HEK293 (cell line): ENCODE data around the gene PARD3.
"Not testable (repeated sequence)": the region's sequence is repeated elsewhere in the genome, so short reads cannot be mapped to it uniquely, and the experiment has no call there.

Source experiments
- CTCF ChIA-PET: fragments of 350-600 bp; formaldehyde crosslinking; extraction: SDS; loops from one replicate; lab custom pipeline; 2021; ENCODE audit warnings: antibody characterized with exemption; lab: Yijun Ruan, JAX
- POLR2A ChIA-PET: fragments of 300-600 bp; formaldehyde crosslinking; extraction: SDS; loops from one replicate; lab custom pipeline; 2020; ENCODE audit warnings: antibody characterized with exemption, inconsistent platforms; lab: Yijun Ruan, JAX
- H3K27ac ChIP-seq: fragments of 200-500 bp; sonication (Bioruptor generic); 2 replicates; pipeline ENCODE4 v1.5.1; 2014; ENCODE audit warnings: low read depth, low read length, control low read depth, inconsistent platforms; ENCODE audit errors: extremely low read depth
- H3K36me3 ChIP-seq, 2 experiments: fragments of 200-500 bp in 1 of 2; sonication (Bioruptor generic) in 1 of 2; 1 replicate in 1 of 2; 2 replicates in 1 of 2; pipeline ENCODE4 v1.5.1; 2014 to 2017; ENCODE audit warnings: inconsistent platforms in 2 of 2, low read length in 2 of 2; ENCODE audit not compliant: control insufficient read depth in 2 of 2, insufficient read depth in 1 of 2
- H3K4me1 ChIP-seq: fragments of 200-500 bp; sonication (Bioruptor generic); 2 replicates; pipeline ENCODE4 v1.5.1; 2014; ENCODE audit warnings: mild to moderate bottlenecking, low read length, inconsistent platforms; ENCODE audit not compliant: control insufficient read depth, insufficient read depth
- H3K4me3 ChIP-seq: 2 replicates; pipeline ENCODE4 v1.5.1; 2011; ENCODE audit warnings: low read depth, mild to moderate bottlenecking, control low read depth, low read length, moderate library complexity
- H3K9me3 ChIP-seq: fragments of 200-500 bp; sonication (Bioruptor generic); 2 replicates; pipeline ENCODE4 v1.5.1; 2014; ENCODE audit warnings: low read depth, low read length, inconsistent platforms; ENCODE audit not compliant: control insufficient read depth, insufficient read depth
- AEBP2 ChIP-seq: fragments of 450-650 bp; formaldehyde crosslinking; IDR thresholded peaks from 2 replicates; pipeline ENCODE4 v1.5.1; 2016; ENCODE audit warnings: missing biosample characterization, missing genetic modification characterization, borderline replicate concordance
- GLIS2 ChIP-seq: fragments of 450-650 bp; formaldehyde crosslinking; IDR thresholded peaks from 2 replicates; pipeline ENCODE4 v1.5.1; 2016; ENCODE audit warnings: missing biosample characterization, missing genetic modification characterization
- PRDM4 ChIP-seq: fragments of 450-650 bp; formaldehyde crosslinking; IDR thresholded peaks from 2 replicates; pipeline ENCODE4 v1.5.1; 2017; ENCODE audit warnings: missing biosample characterization, missing genetic modification characterization
- TSHZ1 ChIP-seq: fragments of 450-650 bp; formaldehyde crosslinking; IDR thresholded peaks from 2 replicates; pipeline ENCODE4 v1.5.1; 2016; ENCODE audit warnings: missing biosample characterization, missing genetic modification characterization, borderline replicate concordance
- ZBTB8A ChIP-seq: fragments of 450-650 bp; formaldehyde crosslinking; IDR thresholded peaks from 2 replicates; pipeline ENCODE4 v1.5.1; 2016; ENCODE audit warnings: missing biosample characterization, missing genetic modification characterization
- ZEB2 ChIP-seq: fragments of 450-650 bp; formaldehyde crosslinking; IDR thresholded peaks from 2 replicates; pipeline ENCODE4 v1.5.1; 2016; ENCODE audit warnings: missing biosample characterization, missing genetic modification characterization
- ZNF121 ChIP-seq: fragments of 450-650 bp; formaldehyde crosslinking; IDR thresholded peaks from 2 replicates; pipeline ENCODE4 v1.5.1; 2016; ENCODE audit warnings: missing biosample characterization, missing genetic modification characterization
- ZNF354C ChIP-seq: fragments of 450-650 bp; formaldehyde crosslinking; IDR thresholded peaks from 2 replicates; pipeline ENCODE4 v1.5.1; 2016; ENCODE audit warnings: missing biosample characterization, missing genetic modification characterization, low read depth, borderline replicate concordance
- ZNF473 ChIP-seq: fragments of 450-650 bp; formaldehyde crosslinking; IDR thresholded peaks from 2 replicates; pipeline ENCODE4 v1.5.1; 2017; ENCODE audit warnings: missing biosample characterization, missing genetic modification characterization
- ZNF555 ChIP-seq: fragments of 450-650 bp; formaldehyde crosslinking; conservative IDR thresholded peaks from 2 replicates; pipeline ENCODE4 v1.5.1; 2017; ENCODE audit warnings: missing biosample characterization, mild to moderate bottlenecking, missing genetic modification characterization, inconsistent platforms
- ZNF600 ChIP-seq: fragments of 450-650 bp; formaldehyde crosslinking; IDR thresholded peaks from 2 replicates; pipeline ENCODE4 v1.5.1; 2016; ENCODE audit warnings: missing biosample characterization, missing genetic modification characterization
- ZNF660 ChIP-seq: fragments of 450-650 bp; IDR thresholded peaks from 2 replicates; pipeline ENCODE4 v1.5.1; 2018; ENCODE audit warnings: missing biosample characterization, mild to moderate bottlenecking, missing genetic modification characterization
- TF ChIP-seq, protein P1 (sequence below): fragments of 450-650 bp; formaldehyde crosslinking; conservative IDR thresholded peaks from 2 replicates; pipeline ENCODE4 v1.5.1; 2016; ENCODE audit warnings: low read depth, missing biosample characterization, missing genetic modification characterization
- TF ChIP-seq, protein P2 (sequence below): fragments of 450-650 bp; formaldehyde crosslinking; IDR thresholded peaks from 2 replicates; pipeline ENCODE4 v1.5.1; 2016; ENCODE audit warnings: missing biosample characterization, missing genetic modification characterization

The PARD3 gene

DNA sequence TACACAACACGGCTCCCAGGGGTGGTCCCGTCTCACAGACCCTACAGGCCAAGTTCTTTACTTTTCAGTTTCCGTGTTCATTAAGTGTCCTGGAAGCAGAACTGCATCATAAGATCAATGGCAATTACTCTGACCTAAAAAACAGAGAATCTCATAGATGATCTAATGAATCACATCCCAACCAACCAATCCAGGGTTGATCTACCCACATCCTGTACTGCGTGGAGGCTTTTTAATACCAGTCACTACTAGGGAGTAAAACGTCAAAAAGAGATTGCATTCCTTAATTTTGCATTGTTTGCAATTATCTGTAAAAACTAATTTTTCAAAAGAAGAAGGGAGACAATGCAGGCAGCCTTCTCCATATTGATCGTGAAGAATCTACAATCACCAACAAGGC lies 72.6 kb downstream of the PARD3 start:
- ChIA-PET POLR2A (no interaction called here), CTCF (no interaction called here)
- Histone ChIP-seq H3K36me3 (no peaks in the 10 kb centered on the region), H3K27ac (no peak overlapping the region), H3K4me1 (peaks cover 11% of the 10 kb centered on the region), H3K9me3 (no peaks in the 10 kb centered on the region), H3K4me3 (no peak overlapping the region)
- no peak for TF ChIP-seq GLIS2 (tag by site-specific recombination)
- no peak for TF ChIP-seq ZEB2
- no peak for TF ChIP-seq PRDM4 (tag by site-specific recombination)
- no peak for TF ChIP-seq ZBTB8A (tag by site-specific recombination)
- no peak for TF ChIP-seq AEBP2 (tag by site-specific recombination)
- no peak for TF ChIP-seq TSHZ1 (tag by site-specific recombination)
- no peak for TF ChIP-seq ZNF600 (tag by site-specific recombination)
- no peak for TF ChIP-seq ZNF473
- TF ChIP-seq, protein P1, sequence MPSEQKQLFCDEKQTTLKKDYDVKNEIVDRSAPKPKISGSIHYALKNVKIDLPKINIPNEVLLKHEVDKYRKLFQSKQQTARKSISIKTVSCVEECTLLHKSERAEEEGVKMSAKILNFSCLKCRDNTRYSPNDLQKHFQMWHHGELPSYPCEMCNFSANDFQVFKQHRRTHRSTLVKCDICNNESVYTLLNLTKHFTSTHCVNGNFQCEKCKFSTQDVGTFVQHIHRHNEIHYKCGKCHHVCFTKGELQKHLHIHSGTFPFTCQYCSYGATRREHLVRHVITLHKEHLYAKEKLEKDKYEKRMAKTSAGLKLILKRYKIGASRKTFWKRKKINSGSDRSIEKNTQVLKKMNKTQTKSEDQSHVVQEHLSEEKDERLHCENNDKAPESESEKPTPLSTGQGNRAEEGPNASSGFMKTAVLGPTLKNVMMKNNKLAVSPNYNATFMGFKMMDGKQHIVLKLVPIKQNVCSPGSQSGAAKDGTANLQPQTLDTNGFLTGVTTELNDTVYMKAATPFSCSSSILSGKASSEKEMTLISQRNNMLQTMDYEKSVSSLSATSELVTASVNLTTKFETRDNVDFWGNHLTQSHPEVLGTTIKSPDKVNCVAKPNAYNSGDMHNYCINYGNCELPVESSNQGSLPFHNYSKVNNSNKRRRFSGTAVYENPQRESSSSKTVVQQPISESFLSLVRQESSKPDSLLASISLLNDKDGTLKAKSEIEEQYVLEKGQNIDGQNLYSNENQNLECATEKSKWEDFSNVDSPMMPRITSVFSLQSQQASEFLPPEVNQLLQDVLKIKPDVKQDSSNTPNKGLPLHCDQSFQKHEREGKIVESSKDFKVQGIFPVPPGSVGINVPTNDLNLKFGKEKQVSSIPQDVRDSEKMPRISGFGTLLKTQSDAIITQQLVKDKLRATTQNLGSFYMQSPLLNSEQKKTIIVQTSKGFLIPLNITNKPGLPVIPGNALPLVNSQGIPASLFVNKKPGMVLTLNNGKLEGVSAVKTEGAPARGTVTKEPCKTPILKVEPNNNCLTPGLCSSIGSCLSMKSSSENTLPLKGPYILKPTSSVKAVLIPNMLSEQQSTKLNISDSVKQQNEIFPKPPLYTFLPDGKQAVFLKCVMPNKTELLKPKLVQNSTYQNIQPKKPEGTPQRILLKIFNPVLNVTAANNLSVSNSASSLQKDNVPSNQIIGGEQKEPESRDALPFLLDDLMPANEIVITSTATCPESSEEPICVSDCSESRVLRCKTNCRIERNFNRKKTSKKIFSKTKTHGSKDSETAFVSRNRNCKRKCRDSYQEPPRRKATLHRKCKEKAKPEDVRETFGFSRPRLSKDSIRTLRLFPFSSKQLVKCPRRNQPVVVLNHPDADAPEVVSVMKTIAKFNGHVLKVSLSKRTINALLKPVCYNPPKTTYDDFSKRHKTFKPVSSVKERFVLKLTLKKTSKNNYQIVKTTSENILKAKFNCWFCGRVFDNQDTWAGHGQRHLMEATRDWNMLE (tag by site-specific recombination): no peak
- no peak for TF ChIP-seq ZNF354C (tag by site-specific recombination)
- TF ChIP-seq ZNF660 (tag by site-specific recombination): no peak
- TF ChIP-seq ZNF555 (tag by site-specific recombination): no peak

DNA sequence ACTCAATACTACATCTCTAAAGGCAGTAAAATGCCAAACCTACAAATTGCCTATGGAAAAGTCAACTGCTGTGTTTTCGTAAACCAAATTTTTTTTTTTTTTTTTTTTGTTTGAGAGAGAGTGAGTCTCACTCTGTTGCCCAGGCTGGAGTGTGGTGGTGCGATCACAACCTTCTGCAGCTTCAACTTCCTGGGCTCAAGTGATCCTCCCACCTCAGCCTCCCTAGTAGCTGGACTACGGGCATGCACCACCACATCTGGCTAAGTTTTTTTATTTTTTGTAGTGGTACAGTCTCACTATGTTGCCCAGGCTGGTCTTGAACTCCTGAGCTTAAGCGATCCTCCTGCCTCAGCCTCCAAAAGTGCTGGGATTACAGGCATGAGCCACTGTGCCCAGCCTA lies 74.0 kb downstream of the PARD3 start:
- H3K9me3 ChIP-seq, H3K4me3 ChIP-seq, H3K27ac ChIP-seq, POLR2A ChIA-PET, H3K36me3 ChIP-seq: not testable (repeated sequence)
- TF ChIP-seq, protein P2, sequence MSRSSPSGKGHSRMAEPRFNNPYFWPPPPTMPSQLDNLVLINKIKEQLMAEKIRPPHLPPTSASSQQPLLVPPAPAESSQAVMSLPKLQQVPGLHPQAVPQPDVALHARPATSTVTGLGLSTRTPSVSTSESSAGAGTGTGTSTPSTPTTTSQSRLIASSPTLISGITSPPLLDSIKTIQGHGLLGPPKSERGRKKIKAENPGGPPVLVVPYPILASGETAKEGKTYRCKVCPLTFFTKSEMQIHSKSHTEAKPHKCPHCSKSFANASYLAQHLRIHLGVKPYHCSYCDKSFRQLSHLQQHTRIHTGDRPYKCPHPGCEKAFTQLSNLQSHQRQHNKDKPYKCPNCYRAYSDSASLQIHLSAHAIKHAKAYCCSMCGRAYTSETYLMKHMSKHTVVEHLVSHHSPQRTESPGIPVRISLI (tag by site-specific recombination): peak; percentile 80; the same call in 1 of the 2 replicates
- TF ChIP-seq ZNF121: peak; percentile 82; the same call in 1 of the 2 replicates
- CTCF ChIA-PET: interaction anchor here (0.7 to 2.6 kb wide), 3 partner anchors 10 to 791 kb away, joined by 3 to 11 read pairs (median 6); no protein-coding TSS in a partner anchor
- peaks cover 14% of the 10 kb centered on the region; the same call in 1 of the 2 replicates for H3K4me1 ChIP-seq
